Transverse colon (tissue), 4 donors: Measurements from ENCODE around the gene CCDC141. TPM values are rescaled to one million over a fixed set of nuclear protein-coding genes. Genes with fewer than 3 reads are reported as not detected.

Experiments
- DNase-seq: peaks from one replicate; pipeline ENCODE4 v3.0.0-alpha.2; 2019
- H3K27ac ChIP-seq, 4 donors: fragments of 200-600 bp; sonication (generic); 2 replicates each; pipeline ENCODE4 v1.5.1; 2016 to 2018; ENCODE audit warnings: inconsistent platforms in 4 of 4
- H3K27me3 ChIP-seq: fragments of 200-600 bp; sonication (generic); 2 replicates; pipeline ENCODE4 v1.5.1; 2017; ENCODE audit warnings: inconsistent platforms
- H3K36me3 ChIP-seq, 4 donors: fragments of 200-600 bp; sonication (generic); 2 replicates each; pipeline ENCODE4 v1.5.1; 2017 to 2019; ENCODE audit warnings: inconsistent platforms in 4 of 4
- H3K4me1 ChIP-seq, 4 donors: fragments of 200-600 bp; sonication (generic); 2 replicates each; pipeline ENCODE4 v1.5.1; 2017 to 2020; ENCODE audit warnings: inconsistent platforms in 4 of 4
- H3K4me3 ChIP-seq, 4 donors: fragments of 200-600 bp; sonication (generic); 1 replicate in 1 of 4; 2 replicates in 3 of 4; pipeline versions ENCODE4 v1.5.1 to v1.6.1; 2017 to 2019; ENCODE audit warnings: inconsistent platforms in 4 of 4
- H3K9me3 ChIP-seq, 2 donors: fragments of 200-600 bp; sonication (generic); 2 replicates each; pipeline ENCODE4 v1.5.1; 2017 to 2019; ENCODE audit warnings: inconsistent platforms in 2 of 2
- EP300 ChIP-seq: sonication (generic); formaldehyde crosslinking; IDR thresholded peaks from one replicate; pipeline ENCODE4 v1.6.1; 2017; ENCODE audit warnings: antibody characterized with exemption, low read depth
- POLR2A ChIP-seq: fragments of 450-650 bp; IDR thresholded peaks from one replicate; pipeline ENCODE4 v1.6.1; 2016; ENCODE audit warnings: antibody characterized with exemption, mild to moderate bottlenecking, moderate library complexity
- POLR2AphosphoS5 ChIP-seq, 3 donors: sonication (generic); formaldehyde crosslinking; IDR thresholded peaks; one replicate each; pipeline ENCODE4 v1.6.1; 2016; ENCODE audit warnings: antibody characterized with exemption in 3 of 3
- WGBS, 2 donors: methylation state at CpG; one replicate each; pipeline ENCODE4 v1.1.5; 2018; ENCODE audit warnings: low coverage in 1 of 2; 5-methylcytosine and 5-hydroxymethylcytosine counted together
- in situ Hi-C, 4 donors: fragments of 200-750 bp; cut with MboI; loops; one replicate each; pipeline versions ENCODE4 v1.15.0 to v1.15.1; 2017; ENCODE audit warnings: low sequenced_read_pairs in 3 of 4, low pct_ligation_motif_present in 1 of 4, low pct_unique_long_range_greater_than_20kb in 1 of 4
- intact Hi-C: fragments of 100-400 bp; cut with DNase I; formaldehyde crosslinking; loops from one replicate; pipeline ENCODE4 v1.15.1; 2023; ENCODE audit warnings: low total_unique reads
- total RNA-seq, 4 donors: library from RNA; depleted of rRNA; stranded (reverse); fragments of >200 nt; gene quantifications; one replicate each; pipeline ENCODE4 v1.1.0, GENCODE V29; 2016
- TF ChIP-seq, protein P1 (sequence below), 5 experiments: fragments of 200-600 bp in 3 of 5; fragments of 450-650 bp in 2 of 5; sonication (generic) in 3 of 5; IDR thresholded peaks; 1 replicate in 2 of 5; 2 replicates in 3 of 5; pipeline ENCODE4 v1.5.1; 2016 to 2017; ENCODE audit warnings: antibody characterized with exemption in 5 of 5, inconsistent platforms in 3 of 5, mild to moderate bottlenecking in 2 of 5, moderate library complexity in 1 of 5

CCDC141 gene
- total RNA-seq, 4 donors from 2014 or later: 0.40 to 8.6 (median 2.4) TPM

DNA sequence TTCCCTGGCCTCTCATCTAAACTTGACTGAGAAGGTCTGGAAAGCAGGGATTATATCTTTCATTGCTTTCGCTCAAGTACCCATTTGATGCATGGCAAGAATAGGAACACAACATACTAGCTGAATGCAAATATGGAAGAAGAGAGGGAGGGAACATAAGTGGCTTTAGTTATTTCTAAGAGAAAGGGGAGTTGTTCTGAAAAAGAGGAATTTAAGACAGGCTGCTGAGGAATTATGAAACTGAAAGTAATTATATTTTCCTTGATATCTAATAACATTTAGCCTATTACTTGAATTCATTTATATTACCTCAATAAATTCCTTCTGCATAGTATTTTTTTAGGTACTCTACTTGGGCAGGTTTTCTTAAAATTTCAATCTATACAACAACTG is 136.9 kb downstream of the CCDC141 start:
- TF ChIP-seq EP300 (no peak), POLR2AphosphoS5 (IDR thresholded peaks at IDR 0.05) (no peak), POLR2A (no peak)
- TF ChIP-seq, protein P1, sequence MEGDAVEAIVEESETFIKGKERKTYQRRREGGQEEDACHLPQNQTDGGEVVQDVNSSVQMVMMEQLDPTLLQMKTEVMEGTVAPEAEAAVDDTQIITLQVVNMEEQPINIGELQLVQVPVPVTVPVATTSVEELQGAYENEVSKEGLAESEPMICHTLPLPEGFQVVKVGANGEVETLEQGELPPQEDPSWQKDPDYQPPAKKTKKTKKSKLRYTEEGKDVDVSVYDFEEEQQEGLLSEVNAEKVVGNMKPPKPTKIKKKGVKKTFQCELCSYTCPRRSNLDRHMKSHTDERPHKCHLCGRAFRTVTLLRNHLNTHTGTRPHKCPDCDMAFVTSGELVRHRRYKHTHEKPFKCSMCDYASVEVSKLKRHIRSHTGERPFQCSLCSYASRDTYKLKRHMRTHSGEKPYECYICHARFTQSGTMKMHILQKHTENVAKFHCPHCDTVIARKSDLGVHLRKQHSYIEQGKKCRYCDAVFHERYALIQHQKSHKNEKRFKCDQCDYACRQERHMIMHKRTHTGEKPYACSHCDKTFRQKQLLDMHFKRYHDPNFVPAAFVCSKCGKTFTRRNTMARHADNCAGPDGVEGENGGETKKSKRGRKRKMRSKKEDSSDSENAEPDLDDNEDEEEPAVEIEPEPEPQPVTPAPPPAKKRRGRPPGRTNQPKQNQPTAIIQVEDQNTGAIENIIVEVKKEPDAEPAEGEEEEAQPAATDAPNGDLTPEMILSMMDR (IDR thresholded peaks at IDR 0.05): no peak
- no peak for DNase-seq
- Histone ChIP-seq H3K27me3 (no peaks in the 10 kb centered on the region), H3K4me1 (no peaks in the 10 kb centered on the region), H3K27ac (no peak overlapping the region), H3K36me3 (no peaks in the 10 kb centered on the region), H3K9me3 (no peaks in the 10 kb centered on the region), H3K4me3 (no peak overlapping the region)
- intact Hi-C loops: loop anchor here (10.0 kb wide), 1 partner anchor 118 kb away; no protein-coding TSS in a partner anchor
- 89 to 92% methylated on average over 1 of the region's 1 CpG for WGBS, 2 donors
- in situ Hi-C loops: loop anchor here in 2 of 4 donors (10.0 to 25.0 kb wide), 2 partner anchors 118 to 224 kb away; no protein-coding TSS in a partner anchor

DNA sequence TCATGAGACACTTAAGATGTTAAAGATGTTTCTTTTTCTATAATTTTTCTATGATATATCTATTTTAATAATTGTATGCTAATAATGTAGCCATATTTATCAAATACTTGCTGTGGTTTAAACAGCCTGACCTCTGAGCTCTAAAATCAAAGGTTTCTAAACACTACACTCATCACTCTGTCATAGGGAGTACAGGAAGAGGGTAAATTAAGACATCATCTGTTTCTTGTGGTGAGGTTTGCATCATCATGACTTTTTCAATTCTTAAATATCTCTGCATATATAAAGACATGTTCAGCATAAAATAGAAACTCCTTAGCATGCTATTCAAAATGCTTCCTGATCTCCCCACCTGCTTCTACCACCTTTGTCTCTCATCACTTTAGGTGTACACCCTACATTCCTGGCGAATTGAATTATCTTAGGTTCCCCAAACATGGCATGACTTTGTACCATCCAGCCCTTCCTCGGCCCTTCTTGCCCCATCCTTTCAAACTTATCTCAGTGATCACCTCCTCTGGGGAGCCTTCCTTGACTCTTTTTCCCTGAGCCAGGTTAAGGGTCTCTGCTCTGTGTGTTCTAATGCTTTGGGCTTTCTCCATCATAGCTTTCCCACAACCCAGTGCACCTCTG is 137.4 kb downstream of the CCDC141 start:
- Histone ChIP-seq H3K9me3 (no peaks in the 10 kb centered on the region), H3K36me3 (no peaks in the 10 kb centered on the region), H3K27ac (no peak overlapping the region), H3K4me1 (no peaks in the 10 kb centered on the region), H3K27me3 (no peaks in the 10 kb centered on the region), H3K4me3 (no peak overlapping the region)
- WGBS, 2 donors: 80 to 100% methylated on average over 2 of the region's 2 CpGs
- in situ Hi-C loops (loop anchor here in 2 of 4 donors (10.0 to 25.0 kb wide), 2 partner anchors 118 to 225 kb away; no protein-coding TSS in a partner anchor), intact Hi-C loops (loop anchor here (10.0 kb wide), 1 partner anchor 118 kb away; no protein-coding TSS in a partner anchor)
- DNase-seq: no peak
- TF ChIP-seq POLR2A (no peak), EP300 (no peak), POLR2AphosphoS5 (IDR thresholded peaks at IDR 0.05) (no peak)
- TF ChIP-seq, protein P1 (IDR thresholded peaks at IDR 0.05): no peak

DNA sequence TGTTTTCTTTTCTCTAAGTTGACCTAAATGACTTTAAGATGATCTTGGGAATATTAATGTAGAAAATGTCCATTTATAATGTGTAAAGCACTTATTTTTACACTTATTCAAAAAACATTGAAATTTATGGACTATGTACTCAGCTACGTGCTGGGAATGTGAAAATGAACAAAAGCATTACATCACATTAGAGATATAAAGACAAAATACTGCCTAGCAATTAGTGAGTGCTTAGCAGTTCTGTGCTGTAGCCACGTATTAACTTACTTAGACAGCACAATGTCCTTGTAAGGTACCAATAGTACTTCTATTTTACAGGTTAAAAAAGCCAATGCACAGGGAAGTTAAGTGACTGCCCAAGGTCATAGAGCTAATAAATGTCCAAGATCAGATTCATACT is 138.9 kb downstream of the CCDC141 start:
- no peak overlapping the region for H3K27ac ChIP-seq
- H3K36me3 ChIP-seq: no peaks in the 10 kb centered on the region

DNA sequence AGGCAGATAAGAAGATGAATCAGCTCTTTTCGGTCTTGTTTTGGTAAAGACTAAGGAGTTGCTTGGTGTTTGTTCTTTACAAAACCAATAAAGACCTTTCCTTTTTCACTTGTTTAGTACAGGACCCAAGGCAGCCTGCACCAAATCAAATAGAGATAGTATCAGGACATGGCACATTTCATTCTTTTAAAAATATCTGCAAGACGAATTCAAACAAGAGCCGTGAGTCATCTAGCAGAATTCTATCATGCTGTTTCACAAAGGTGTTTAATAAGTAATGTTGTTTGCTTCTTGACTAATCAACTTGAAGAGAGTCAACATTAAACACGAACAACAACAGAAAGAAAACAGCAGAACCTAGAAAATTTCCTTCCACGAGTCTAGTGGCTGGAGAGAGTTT is 139.9 kb downstream of the CCDC141 start:
- Histone ChIP-seq H3K4me3 (no peak overlapping the region), H3K36me3 (no peaks in the 10 kb centered on the region), H3K27me3 (no peaks in the 10 kb centered on the region), H3K27ac (no peak overlapping the region), H3K4me1 (no peaks in the 10 kb centered on the region), H3K9me3 (no peaks in the 10 kb centered on the region)
- intact Hi-C loops: loop anchor here (10.0 kb wide), 1 partner anchor 115 kb away; no protein-coding TSS in a partner anchor
- TF ChIP-seq EP300 (no peak), POLR2A (no peak), POLR2AphosphoS5 (IDR thresholded peaks at IDR 0.05) (no peak)
- WGBS, 2 donors: 71 to 76% methylated on average over 3 to 5 of the region's 5 CpGs
- in situ Hi-C loops: loop anchor here in 2 of 4 donors (10.0 to 25.0 kb wide), 2 partner anchors 115 to 227 kb away; no protein-coding TSS in a partner anchor
- DNase-seq: no peak

More for the DNA sequence above, 138.9 kb downstream of the CCDC141 start:
- no peak for DNase-seq
- no peak for TF ChIP-seq POLR2AphosphoS5 (IDR thresholded peaks at IDR 0.05)
- no peak for TF ChIP-seq POLR2A
- no peak for TF ChIP-seq EP300
- TF ChIP-seq, protein P1 (IDR thresholded peaks at IDR 0.05): no peak
- no peaks in the 10 kb centered on the region for H3K9me3 ChIP-seq
- H3K4me3 ChIP-seq: no peak overlapping the region
- in situ Hi-C loops: loop anchor here in 2 of 4 donors (10.0 to 25.0 kb wide), 2 partner anchors 116 to 226 kb away; no protein-coding TSS in a partner anchor
- intact Hi-C loops: loop anchor here (10.0 kb wide), 1 partner anchor 116 kb away; no protein-coding TSS in a partner anchor
- H3K27me3 ChIP-seq: no peaks in the 10 kb centered on the region
- no peaks in the 10 kb centered on the region for H3K4me1 ChIP-seq
- WGBS, 2 donors: 62 to 72% methylated on average over 2 of the region's 2 CpGs
